ENCODE measurements around the gene PIK3C2B.
"Not testable (repeated sequence)": the region's sequence is repeated elsewhere in the genome, so short reads cannot be mapped to it uniquely, and the experiment has no call there.

PIK3C2B gene, protein sequence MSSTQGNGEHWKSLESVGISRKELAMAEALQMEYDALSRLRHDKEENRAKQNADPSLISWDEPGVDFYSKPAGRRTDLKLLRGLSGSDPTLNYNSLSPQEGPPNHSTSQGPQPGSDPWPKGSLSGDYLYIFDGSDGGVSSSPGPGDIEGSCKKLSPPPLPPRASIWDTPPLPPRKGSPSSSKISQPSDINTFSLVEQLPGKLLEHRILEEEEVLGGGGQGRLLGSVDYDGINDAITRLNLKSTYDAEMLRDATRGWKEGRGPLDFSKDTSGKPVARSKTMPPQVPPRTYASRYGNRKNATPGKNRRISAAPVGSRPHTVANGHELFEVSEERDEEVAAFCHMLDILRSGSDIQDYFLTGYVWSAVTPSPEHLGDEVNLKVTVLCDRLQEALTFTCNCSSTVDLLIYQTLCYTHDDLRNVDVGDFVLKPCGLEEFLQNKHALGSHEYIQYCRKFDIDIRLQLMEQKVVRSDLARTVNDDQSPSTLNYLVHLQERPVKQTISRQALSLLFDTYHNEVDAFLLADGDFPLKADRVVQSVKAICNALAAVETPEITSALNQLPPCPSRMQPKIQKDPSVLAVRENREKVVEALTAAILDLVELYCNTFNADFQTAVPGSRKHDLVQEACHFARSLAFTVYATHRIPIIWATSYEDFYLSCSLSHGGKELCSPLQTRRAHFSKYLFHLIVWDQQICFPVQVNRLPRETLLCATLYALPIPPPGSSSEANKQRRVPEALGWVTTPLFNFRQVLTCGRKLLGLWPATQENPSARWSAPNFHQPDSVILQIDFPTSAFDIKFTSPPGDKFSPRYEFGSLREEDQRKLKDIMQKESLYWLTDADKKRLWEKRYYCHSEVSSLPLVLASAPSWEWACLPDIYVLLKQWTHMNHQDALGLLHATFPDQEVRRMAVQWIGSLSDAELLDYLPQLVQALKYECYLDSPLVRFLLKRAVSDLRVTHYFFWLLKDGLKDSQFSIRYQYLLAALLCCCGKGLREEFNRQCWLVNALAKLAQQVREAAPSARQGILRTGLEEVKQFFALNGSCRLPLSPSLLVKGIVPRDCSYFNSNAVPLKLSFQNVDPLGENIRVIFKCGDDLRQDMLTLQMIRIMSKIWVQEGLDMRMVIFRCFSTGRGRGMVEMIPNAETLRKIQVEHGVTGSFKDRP (N-terminal part only)

DNA sequence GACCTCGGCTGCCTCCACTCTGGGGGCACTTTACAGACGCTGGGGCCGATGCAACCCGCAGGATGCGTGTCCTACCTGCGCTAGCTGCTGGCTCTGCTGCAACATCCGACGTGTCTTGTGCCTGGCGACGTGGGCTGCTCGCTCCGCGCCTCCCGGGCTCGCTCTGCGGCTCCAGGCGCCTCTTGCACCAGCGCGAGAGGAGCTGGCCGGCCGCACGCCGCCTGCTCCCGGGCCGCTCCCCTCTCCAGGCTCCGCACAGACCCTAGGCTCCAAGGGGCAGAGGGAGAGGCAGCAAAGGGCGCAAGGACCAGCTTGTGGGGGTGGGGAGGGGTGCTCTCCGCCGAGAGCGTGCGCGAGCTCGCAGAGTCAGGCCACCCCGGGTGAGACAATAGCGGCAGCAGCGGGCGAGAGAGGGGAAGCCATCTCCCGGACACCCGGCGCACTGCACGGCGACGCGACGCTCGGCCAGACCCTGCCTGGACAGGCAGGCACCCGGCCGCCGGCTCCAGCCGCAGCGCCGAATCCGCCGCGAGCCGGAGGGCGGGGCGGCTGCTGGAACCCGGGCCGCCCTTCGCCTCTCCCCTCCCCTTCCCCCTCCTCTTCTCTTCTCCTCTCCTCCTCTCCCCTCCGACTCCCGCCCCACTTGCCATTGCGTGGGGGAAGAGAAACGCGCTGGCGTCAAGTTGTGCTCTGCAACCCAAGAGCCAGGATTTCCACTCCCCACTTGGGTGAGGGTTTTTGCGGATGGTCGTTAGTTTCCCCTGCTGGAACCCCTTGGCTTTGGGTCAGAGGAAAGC is at the start of gene PIK3C2B:
Gene PIK3C2B (minus strand): TSS at position 525 of the 797 bp plus-strand sequence. CDS start 25,003 bp downstream, outside the sequence.
- peak; percentile 63 for DNase-seq

DNA sequence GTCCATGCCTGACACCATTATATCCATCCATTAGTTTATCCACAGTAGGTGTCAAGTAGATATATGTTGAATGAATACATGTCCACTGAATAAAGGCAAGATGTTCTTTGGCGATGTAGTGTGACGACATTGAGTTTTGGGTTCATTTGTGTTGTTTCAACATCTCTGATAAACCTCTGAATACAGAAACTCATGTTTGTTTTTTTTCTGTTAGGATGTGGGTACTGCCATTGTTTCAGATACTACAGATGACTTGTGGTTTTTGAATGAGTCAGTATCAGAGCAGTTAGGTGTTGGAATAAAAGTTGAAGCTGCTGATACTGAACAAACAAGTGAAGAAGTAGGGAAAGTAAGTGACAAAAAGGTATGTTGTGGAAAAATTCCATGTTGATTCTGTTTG is 49.7 kb upstream of the PIK3C2B start:
- DNase-seq: no peak

DNA sequence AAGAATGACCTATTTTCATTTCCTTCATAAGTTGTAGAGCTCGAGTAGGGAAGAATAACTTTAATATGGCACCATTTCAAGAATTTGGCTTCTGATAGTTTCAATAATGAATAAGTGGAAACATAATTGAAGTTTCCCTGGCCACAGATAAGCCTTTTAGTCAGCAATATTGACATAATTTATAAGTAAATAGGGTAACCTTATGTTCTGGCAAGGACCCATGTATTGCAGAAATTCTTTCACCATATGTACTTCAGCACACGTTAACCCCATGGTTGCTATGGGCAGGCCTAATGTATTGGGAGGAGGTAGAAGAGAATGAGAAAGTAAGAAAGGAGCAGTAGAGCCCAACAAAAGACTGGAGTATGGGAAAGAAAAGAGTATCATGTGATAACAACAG is 47.0 kb upstream of the PIK3C2B start:
- DNase-seq: no peak

DNA sequence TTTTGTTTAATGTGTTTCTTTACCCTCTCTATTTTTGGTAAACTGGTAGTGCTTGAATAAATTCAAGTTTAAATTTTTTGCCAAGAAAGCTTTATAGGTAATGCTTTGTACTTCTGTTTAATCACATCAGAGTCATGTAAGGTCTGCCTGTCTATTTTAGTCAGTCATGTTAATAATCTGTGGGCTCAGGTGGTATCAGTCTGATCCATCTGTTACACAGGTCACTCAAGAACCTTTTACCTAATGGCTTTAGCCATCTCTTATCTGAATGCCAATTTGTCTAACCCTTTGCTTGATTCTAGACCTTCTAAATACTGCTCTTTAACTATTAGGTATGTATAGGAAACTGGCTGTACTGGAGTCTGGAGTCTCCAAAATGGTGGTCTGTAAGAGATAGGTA is 38.2 kb upstream of the PIK3C2B start:
- DNase-seq: no peak

DNA sequence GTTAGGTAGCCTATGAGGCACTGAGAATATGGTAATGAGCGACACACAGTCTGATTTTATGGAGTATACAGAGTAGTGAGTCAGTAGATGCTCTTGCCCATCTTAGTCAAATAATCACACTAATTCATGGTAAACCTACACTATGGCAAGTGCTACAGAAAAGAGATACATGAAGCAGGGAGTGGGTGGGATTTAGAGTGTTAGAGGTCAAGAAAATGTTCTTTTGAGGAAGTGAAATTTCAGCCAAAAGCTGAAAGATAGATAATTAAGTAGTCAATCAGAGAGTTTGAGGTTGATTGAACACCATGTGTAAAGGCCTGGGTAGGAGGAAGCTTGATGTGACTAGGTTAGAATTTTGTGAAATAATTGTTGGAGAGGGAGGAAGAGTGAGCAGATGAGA is 36.3 kb upstream of the PIK3C2B start:
- no peak for DNase-seq

DNA sequence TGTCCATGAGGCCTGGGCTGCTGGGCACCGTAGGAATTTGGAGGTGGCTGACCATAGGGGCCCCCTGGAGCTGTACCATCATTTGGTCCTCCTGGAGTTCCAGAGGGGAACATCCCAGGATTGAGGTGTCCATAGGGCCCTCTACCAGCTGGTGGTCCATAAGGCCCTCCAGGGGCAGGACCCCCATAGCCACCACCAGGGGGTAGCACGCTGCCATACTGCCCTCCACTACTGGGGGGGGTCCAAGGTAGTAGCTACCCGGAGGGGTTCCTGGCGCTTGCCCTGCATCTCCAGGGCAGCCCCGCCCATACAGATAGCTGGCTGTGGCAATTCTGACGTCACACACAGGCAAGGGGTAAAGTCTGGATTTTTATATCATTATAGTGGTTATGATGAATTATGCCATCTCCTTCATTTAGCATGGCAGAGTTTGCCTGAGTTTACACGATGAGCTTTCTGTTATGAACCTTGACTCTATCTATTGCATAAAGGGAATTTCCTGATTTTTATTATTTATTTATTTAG is 34.8 kb upstream of the PIK3C2B start:
- DNase-seq: no peak

DNA sequence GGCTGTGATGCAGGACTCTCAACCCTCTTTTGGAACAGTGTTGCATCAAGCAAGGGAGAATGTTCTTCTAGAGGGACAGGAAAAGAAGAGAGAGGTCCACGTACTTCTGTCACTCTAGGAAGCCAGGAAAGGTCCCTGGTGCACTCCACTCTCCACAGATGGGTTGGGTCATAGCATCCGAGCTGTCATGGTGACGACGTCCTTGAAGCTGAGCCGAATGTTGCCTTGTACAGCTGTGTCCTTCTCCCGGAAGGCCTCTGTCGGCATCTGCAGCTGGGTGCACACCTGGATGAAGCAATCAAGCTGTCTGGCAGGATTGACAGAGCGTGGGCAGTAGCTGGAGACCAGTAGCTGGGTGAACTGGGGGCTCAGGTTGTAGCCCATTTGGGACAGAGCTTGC is 34.1 kb upstream of the PIK3C2B start:
- DNase-seq: no peak

DNA sequence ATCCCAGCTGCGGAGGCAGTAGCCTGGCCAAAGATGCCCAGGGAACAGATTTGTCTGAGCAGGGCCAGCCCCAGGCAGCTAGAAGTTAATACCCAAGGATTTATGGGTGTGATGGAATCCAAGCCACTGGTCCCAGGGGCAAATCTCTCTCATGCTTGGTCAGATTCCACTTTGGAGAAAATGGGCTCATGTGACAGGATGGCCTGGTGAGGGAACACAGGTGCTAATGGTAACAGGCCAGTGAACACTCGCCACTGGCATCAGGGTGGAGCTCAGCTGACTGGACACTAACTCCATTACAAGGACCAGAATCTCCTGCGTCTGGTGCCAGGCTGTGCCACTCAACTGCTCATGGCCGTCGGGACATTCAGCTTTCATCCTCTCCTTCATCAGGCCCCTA is 33.6 kb upstream of the PIK3C2B start:
- no peak for DNase-seq

DNA sequence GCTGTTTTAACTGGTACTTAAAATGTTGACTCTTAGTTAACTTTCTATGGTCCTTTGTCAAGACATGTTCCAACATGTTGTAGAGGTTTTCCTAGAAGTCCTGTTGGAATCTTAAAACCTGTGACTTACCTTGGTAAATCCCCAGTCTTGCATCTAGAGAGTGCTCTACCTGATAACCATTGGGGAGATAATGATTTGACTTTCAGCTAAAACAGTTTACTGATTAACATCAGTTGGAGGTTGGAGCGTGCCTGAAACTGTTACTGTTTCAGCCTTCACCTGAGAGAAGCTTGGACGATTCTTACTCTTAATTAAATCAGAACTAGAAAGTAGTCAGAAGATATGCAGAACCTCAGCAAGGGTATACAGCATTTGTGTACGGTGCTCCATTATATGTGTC is 30.4 kb upstream of the PIK3C2B start:
- DNase-seq: no peak

DNA sequence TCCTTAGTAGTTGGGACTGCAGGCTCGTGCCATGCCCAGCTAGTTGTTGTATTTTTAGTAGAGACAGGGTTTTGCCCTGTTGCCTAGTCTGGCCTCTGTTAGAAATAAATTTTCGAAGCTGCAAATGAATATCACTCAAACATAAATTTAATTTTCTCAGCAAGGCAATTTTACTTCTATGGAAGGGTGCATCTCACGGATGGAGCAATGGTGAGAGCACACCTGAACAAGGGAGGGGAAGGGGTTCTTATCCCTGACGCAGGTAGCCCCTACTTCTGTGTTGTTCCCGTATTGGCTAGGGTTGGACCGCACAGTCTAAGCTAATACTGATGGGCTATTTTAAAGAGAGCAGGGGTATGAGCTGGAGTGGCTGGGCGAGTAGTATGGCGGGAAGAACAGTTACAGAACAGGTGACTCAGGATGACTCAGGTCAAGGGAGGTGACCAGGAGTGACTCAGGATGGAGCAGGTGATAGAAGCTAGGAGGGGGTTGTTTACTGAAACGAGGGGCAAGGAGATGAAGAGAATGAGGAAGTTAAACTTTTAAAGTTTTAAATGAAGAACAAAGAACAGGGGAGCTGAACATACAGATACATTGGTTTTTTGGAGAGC is 29.1 kb upstream of the PIK3C2B start:
- DNase-seq: no peak

DNA sequence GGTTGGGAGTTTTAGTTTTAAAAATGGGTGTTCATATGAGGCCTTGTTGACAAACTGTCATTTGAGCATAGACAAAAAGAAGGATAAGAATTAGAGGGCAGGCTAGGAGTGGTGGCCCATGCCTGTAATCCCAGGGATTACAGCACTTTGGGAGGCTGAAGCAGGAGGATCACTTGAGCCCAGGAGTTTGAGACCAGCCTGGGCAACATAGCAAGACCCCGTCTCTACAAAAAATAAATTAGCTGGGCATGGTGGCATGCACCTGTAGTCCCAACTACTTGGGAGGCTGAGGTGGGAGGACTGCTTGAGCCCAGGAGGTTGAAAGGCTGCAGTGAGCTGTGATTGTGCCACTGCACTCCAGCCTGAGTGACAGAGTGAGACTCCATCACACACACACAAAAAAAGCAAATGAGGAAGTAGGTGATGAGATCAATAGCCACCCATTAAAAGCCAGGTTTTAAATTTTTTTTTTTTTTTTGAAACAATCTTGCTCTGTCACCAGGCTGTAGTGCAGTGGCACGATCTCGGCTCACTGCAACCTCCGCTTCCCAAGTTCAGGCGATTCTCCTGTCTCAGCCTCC is 27.4 kb upstream of the PIK3C2B start:
- not testable (repeated sequence) for DNase-seq

DNA sequence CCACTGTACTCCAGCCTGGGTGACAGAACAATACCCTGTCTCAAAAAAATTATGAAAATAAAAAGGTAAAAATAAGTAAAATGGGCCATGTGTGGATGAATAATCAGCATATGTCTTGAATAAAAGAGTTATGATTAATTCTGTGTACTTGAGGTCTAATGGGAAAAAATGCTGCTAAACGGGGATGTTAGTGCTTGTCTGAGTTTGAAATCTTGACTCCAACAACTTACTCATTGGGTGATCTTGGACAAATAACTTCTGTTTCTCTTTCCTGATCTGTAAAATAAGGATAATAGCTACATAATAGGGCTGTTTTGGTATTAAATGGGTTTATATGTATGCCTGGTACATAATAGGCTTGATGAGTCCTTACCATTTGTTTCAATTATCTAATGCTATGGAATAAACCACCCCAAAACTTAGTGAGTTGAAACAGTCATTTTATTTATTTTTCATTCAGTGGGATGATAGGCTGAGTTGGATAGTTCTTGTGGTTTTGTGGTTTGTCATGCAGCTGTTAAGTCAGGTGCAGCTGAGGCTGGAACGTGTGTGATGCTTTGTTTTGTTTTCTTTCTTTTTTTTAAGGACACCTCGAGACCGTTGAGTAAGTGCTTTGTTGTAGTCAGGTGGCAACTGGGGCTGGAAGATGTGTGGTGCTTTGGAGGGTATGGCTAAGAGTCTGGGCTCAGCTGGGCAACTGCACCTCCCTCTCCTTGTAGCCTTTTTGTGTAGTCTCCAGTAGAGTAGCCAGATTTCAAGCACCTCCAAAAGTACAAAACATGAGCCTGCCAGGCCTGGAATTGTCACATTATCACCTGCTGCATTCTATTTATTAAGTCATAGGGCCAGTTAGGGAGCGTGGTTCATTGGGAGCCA is 26.5 kb upstream of the PIK3C2B start:
- peak; percentile 39 for DNase-seq

DNA sequence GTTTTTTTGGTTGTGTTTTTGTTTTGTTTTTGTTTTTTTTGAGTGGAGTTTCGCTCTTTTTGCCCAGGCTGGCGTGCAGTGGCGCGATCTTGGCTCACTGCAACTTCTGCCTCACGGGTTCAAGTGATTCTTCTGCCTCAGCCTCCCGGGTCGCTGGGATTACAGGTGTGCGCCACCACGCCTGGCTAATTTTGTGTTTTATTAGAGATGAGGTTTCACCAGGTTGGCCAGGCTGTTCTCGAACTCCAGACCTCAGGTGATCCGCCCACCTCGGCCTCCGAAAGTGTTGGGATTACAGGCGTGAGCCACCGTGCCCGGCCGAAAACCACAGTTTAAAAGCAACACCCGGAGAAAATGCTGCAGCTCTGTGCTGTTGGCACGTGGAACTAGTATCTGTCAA is 22.8 kb upstream of the PIK3C2B start:
- DNase-seq: not testable (repeated sequence)

DNA sequence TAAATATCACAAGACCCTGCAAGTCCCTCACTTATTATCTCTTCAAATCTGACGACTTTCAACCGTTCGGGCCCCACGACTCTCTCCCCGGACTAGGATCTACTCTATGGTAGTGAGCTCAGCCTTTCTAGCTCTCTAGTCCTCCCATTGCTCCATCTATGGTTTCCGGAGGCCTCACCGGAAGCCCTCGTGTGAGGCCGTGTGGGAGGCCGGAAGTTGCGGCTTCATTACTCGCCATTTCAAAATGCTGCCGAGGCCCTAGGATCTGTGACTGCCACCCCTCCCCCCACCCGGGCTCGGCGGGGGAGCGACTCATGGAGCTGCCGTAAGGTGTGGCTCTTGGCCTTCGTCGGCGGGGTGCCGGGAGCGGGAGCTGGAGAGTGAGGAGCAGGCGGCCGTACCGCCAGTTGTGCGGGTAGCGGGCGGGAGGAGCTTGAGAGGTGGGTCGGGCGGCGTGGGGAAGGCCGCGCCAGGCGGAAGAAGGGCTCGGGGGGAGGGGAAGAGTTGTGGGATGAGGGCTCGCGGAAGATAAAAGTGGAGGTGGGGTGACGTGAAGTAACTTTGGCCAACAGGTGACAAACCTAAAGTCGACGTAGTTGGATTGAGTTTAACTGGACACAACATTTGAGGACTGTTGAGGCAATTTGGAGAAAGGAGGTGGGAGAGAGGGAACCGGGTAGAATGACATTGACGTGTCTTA is 21.7 kb upstream of the PIK3C2B start, which contains the start of gene MDM4:
Gene MDM4 (plus strand): TSS at position 227 of the 700 bp plus-strand sequence. CDS start 9,113 bp downstream, outside the sequence.
- DNase-seq: peak; percentile 88

DNA sequence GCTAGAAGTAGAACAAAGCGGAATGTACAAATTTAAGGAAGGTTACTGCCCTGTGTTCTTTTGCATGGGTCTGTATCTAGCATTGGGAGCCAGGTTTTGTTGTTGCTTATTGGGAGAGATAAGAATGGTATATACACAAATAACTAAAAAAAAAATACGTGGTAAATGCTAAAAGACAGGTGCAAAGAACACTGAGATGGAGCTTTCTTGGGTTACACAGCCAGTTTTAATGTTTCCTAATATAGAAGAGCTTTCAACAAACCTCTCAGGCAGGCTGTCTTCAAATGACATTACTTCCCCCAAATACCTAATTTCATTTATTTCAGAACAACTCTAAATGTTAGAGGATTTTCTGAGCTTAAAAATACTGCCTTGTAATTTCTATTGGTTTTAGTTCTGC is 20.2 kb upstream of the PIK3C2B start:
- no peak for DNase-seq

DNA sequence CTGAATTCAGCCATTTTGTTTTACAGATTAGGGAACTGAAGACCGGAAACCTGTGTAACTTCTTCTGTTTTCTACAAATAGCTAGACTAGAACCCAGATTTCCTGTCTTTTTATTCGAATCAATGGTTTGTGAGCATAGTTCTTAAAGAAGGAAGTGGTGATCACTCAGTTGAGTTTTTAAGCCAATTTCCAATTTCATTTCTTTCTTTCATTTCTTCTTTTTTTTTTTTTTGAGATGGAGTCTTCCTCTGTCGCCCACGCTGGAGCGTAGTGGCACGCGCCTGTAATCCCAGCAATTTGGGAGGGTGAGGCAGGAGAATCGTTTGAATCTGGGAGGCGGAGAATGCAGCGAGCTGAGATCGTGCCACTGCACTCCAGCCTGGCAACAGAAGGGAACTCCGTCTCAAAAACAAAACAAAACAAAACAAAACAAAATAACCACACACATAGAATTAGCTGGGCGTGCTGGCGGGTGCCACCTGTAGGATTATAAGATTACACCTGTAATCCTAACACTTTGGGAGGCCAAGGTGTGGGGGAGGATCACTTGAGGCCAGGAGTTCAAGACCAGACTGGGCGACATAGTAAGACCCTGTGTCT is 18.6 kb upstream of the PIK3C2B start:
- peak; percentile 32 for DNase-seq

DNA sequence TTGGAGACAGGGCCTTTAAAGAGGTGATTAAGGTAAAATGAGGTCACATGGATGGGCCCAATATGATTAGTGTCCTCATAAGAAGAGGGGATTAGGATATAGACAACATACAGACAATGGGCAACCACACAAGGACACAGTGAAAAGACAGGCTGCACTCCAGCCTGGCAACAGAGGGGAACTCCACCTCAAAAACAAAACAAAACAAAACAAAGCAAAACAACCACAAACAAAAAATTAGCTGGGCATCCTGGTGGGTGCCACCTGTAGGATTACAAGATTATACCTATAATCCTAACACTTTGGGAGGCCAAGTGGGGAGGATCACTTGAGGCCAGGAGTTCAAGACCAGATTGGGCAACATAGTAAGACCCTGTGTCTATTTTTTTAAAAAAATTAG is 16.8 kb upstream of the PIK3C2B start:
- DNase-seq: no peak

DNA sequence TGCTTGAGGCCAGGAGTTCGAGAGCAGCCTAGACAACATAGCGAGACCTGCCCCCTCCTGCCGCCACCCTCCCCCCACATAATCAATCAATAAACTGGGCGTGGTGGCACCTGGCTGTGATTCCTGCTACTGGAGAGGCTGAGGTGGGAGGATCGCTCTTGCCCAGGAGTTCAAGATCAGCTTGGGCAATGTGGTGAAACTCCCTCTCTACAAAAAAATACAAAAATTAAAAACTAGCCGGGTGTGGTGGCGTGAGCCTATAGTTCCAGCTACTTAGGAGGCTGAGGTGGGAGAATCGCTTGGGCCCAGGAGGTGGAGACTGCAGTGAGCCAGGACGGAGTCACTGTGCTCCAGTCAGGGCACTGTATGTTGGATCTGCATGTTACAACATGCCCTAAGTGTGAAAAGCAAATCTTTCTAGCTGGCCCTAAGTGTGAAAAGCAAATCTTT is 14.6 kb upstream of the PIK3C2B start:
- DNase-seq: no peak
